CD14-positive monocyte (primary cell): Measurements from ENCODE around the gene CISD3. TPM values are rescaled to one million over a fixed set of nuclear protein-coding genes. Genes with fewer than 3 reads are reported as not detected.
A peak's percentile ranks its signal among the peaks of the same experiment; 100 is the strongest.

Experiments used
- DNase-seq, 3 donors: peaks; one replicate each; pipeline ENCODE4 v3.0.0-alpha.2; 2011 to 2022
- H2AFZ ChIP-seq: 2 replicates; pipeline ENCODE4 v1.6.0; 2012; ENCODE audit warnings: mild to moderate bottlenecking, low read depth, low read length, inconsistent platforms; ENCODE audit not compliant: insufficient read depth, poor library complexity, severe bottlenecking
- H3K27ac ChIP-seq, 2 donors: 1 replicate in 1 of 2; 2 replicates in 1 of 2; pipeline ENCODE4 v1.5.1; 2012 to 2013; ENCODE audit warnings: low read length in 2 of 2, control low read depth in 1 of 2, inconsistent platforms in 1 of 2, low read depth in 1 of 2, mild to moderate bottlenecking in 1 of 2
- H3K27me3 ChIP-seq, 2 donors: one replicate each; pipeline versions ENCODE4 v1.6.0 to v1.6.1; 2011 to 2013; ENCODE audit warnings: low read length in 2 of 2; ENCODE audit not compliant: control insufficient read depth in 2 of 2, insufficient read depth in 2 of 2
- H3K36me3 ChIP-seq, 2 donors: replicated peaks in 1 of 2; 1 replicate in 1 of 2; 2 replicates in 1 of 2; pipeline versions ENCODE4 v1.5.1 to v1.6.1; 2012 to 2013; ENCODE audit warnings: low read length in 2 of 2, control low read depth in 1 of 2, inconsistent platforms in 1 of 2, mild to moderate bottlenecking in 1 of 2; ENCODE audit not compliant: insufficient read depth in 2 of 2, control insufficient read depth in 1 of 2
- H3K4me1 ChIP-seq, 2 donors: 1 replicate in 1 of 2; 2 replicates in 1 of 2; pipeline versions ENCODE4 v1.5.1 to v1.6.1; 2012 to 2013; ENCODE audit warnings: low read length in 2 of 2, control low read depth in 1 of 2, inconsistent platforms in 1 of 2, mild to moderate bottlenecking in 1 of 2, moderate library complexity in 1 of 2; ENCODE audit not compliant: insufficient read depth in 2 of 2, control insufficient read depth in 1 of 2
- H3K4me2 ChIP-seq: replicated peaks from 2 replicates; pipeline ENCODE3; 2012; ENCODE audit warnings: low read length, moderate library complexity, mild to moderate bottlenecking; ENCODE audit not compliant: poor library complexity, severe bottlenecking; ENCODE audit errors: extremely low read depth
- H3K4me3 ChIP-seq, 3 experiments: fragments of 200-600 bp in 1 of 3; sonication (generic) in 1 of 3; replicated peaks in 1 of 3; 1 replicate in 2 of 3; 2 replicates in 1 of 3; pipeline ENCODE4 v1.5.1; 2011 to 2013; ENCODE audit warnings: low read length in 3 of 3, mild to moderate bottlenecking in 3 of 3, control low read depth in 2 of 3, low read depth in 2 of 3, inconsistent platforms in 1 of 3, moderate library complexity in 1 of 3
- H3K79me2 ChIP-seq: 2 replicates; pipeline ENCODE4 v1.6.0; 2012; ENCODE audit warnings: mild to moderate bottlenecking, control low read depth, inconsistent platforms, low read length, moderate library complexity; ENCODE audit not compliant: insufficient read depth
- H3K9ac ChIP-seq: 2 replicates; pipeline ENCODE4 v1.6.0; 2017; ENCODE audit warnings: low read length, mild to moderate bottlenecking; ENCODE audit not compliant: insufficient read depth, poor library complexity, severe bottlenecking
- H3K9me3 ChIP-seq, 2 donors: replicated peaks in 1 of 2; 1 replicate in 1 of 2; 2 replicates in 1 of 2; pipeline versions ENCODE4 v1.5.1 to v1.6.1; 2012 to 2013; ENCODE audit warnings: low read length in 2 of 2, control low read depth in 1 of 2; ENCODE audit not compliant: control insufficient read depth in 1 of 2, insufficient read depth in 1 of 2
- H4K20me1 ChIP-seq: 2 replicates; pipeline ENCODE4 v1.6.0; 2012; ENCODE audit warnings: mild to moderate bottlenecking, low read length, control low read depth, moderate library complexity; ENCODE audit not compliant: insufficient read depth
- H3K27ac Mint-ChIP-seq, 7 donors: one replicate each; pipeline ENCODE4 v1.8.0; 2020; ENCODE audit warnings: mild to moderate bottlenecking in 7 of 7, mixed read lengths in 7 of 7, moderate library complexity in 6 of 7, inconsistent platforms in 2 of 7
- H3K27me3 Mint-ChIP-seq, 3 donors: one replicate each; pipeline ENCODE4 v1.8.0; 2021 to 2022; ENCODE audit warnings: low read depth in 3 of 3, mild to moderate bottlenecking in 3 of 3, mixed read lengths in 3 of 3, moderate library complexity in 3 of 3, inconsistent platforms in 1 of 3
- H3K36me3 Mint-ChIP-seq, 2 donors: one replicate each; pipeline ENCODE4 v1.8.0; 2020; ENCODE audit warnings: mixed read lengths in 2 of 2, inconsistent platforms in 1 of 2, mild to moderate bottlenecking in 1 of 2
- H3K4me1 Mint-ChIP-seq: one replicate; pipeline ENCODE4 v1.8.0; 2020; ENCODE audit warnings: mild to moderate bottlenecking, mixed read lengths
- H3K4me3 Mint-ChIP-seq, 2 donors: one replicate each; pipeline ENCODE4 v1.8.0; 2020; ENCODE audit warnings: mild to moderate bottlenecking in 2 of 2, mixed read lengths in 2 of 2, moderate library complexity in 1 of 2
- H3K9me3 Mint-ChIP-seq, 7 donors: one replicate each; pipeline ENCODE4 v1.8.0; 2020 to 2022; ENCODE audit warnings: mixed read lengths in 7 of 7, mild to moderate bottlenecking in 6 of 7, moderate library complexity in 6 of 7, inconsistent platforms in 2 of 7
- CTCF ChIP-seq: fragments of 200-600 bp; IDR thresholded peaks from one replicate; pipeline ENCODE4 v1.8.0; 2022; ENCODE audit warnings: antibody characterized with exemption, mild to moderate bottlenecking
- WGBS: methylation state at CpG from one replicate; pipeline ENCODE4 v1.1.5; 2013; ENCODE audit warnings: missing lambda C conversion rate; ENCODE audit not compliant: insufficient coverage; 5-methylcytosine and 5-hydroxymethylcytosine counted together
- intact Hi-C, 2 donors: fragments of 100-400 bp; cut with micrococcal nuclease; formaldehyde crosslinking; loops; one replicate each; pipeline versions ENCODE4 v1.15.0 to v1.15.1; 2023
- polyA plus RNA-seq, 3 donors: library from polyadenylated mRNA; depleted of rRNA in 1 of 3; unstranded in 2 of 3; stranded (reverse) in 1 of 3; fragments of 300-500 nt in 2 of 3; fragments of >200 nt in 1 of 3; fragmentation: Illumina TruSeq in 2 of 3; gene quantifications; 1 replicate in 2 of 3; 2 replicates in 1 of 3; pipeline ENCODE4 v1.2.3, GENCODE V29; 2012 to 2021

Gene CISD3
- polyA plus RNA-seq, 3 donors, result 7.1 to 61.2 (median 53.4) TPM

- H2AFZ ChIP-seq, result no peak overlapping the region
- peaks cover 8% of the 10 kb centered on the region for H3K79me2 ChIP-seq
- intact Hi-C loops, result loop anchor here in 1 of 2 donors (10.0 kb wide), 1 partner anchor 157 kb away; no protein-coding TSS in a partner anchor
- no peak overlapping the region for H3K9ac ChIP-seq
- H3K4me1 ChIP-seq, result peaks cover 33 to 39% of the 10 kb centered on the region in 2 donors
- TF ChIP-seq CTCF, result no peak
- H3K27me3 ChIP-seq, result peaks cover 0 to 6% of the 10 kb centered on the region in 2 donors
- no peaks in the 10 kb centered on the region for H3K9me3 ChIP-seq
- H3K4me2 ChIP-seq, result no peak overlapping the region
- Mint-ChIP-seq H3K4me1 (peaks cover 54% of the 10 kb centered on the region), H3K27ac (peak overlapping the region in 1 of 7 donors; percentile 61), H3K36me3 (peaks cover 37 to 43% of the 10 kb centered on the region in 2 donors), H3K4me3 (peak overlapping the region in 1 of 2 donors; percentile 85), H3K27me3 (peaks cover 15 to 19% (median 16%) of the 10 kb centered on the region in 3 donors), H3K9me3 (peaks cover 0 to 5% (median 0%) of the 10 kb centered on the region in 7 donors)
- H3K4me3 ChIP-seq, result no peak overlapping the region
- peaks cover 19% of the 10 kb centered on the region for H4K20me1 ChIP-seq
- no peak for DNase-seq
- peaks cover 15 to 37% of the 10 kb centered on the region in 2 donors for H3K36me3 ChIP-seq
- 89% methylated on average over 12 of the region's 21 CpGs for WGBS
- H3K27ac ChIP-seq, result no peak overlapping the region
Observed at GRCh38 chr17:38707678-38708351, 22.3 kb upstream of the CISD3 start.

DNA sequence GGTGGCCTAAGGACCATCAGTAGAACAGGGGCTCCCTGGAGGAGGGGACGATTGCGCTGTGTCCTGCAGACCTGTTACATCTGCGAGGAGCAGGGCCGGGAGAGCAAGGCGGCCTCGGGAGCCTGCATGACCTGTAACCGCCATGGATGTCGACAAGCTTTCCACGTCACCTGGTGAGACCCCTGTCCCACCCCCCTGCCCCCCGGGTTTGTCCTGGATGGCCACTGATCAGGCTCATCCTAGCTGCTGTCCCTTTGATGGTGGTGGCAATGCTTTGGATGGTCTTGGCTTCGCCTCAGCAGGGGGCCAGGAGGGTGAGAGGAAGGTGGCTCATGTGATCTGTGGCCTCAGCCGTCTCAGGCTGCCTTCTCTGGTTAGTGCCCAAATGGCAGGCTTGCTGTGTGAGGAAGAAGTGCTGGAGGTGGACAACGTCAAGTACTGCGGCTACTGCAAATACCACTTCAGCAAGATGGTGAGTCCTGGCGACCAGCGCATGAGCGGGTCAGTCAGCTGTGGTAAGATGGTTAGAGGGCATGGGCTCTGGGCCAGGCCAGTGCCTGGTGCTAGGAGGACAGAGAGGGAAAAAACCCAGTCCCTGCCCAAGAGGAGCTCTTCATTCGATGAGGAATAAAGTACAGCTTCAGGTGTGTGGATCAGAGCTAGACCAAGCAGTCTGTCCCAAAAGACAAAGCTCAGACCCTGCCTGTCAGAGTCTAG, 20.9 kb upstream of the CISD3 start:
- Histone ChIP-seq H2AFZ (no peak overlapping the region), H3K4me1 (peaks cover 19 to 24% of the 10 kb centered on the region in 2 donors), H4K20me1 (peaks cover 19% of the 10 kb centered on the region), H3K79me2 (peaks cover 8% of the 10 kb centered on the region), H3K27ac (no peak overlapping the region), H3K4me3 (no peak overlapping the region), H3K36me3 (peaks cover 24 to 51% of the 10 kb centered on the region in 2 donors), H3K9me3 (no peaks in the 10 kb centered on the region), H3K27me3 (peaks cover 0 to 6% of the 10 kb centered on the region in 2 donors), H3K9ac (no peak overlapping the region), H3K4me2 (no peak overlapping the region)
- TF ChIP-seq CTCF, result no peak
- Mint-ChIP-seq H3K27ac (peak overlapping the region in 2 of 7 donors; percentile 16 to 20), H3K36me3 (peaks cover 44 to 52% of the 10 kb centered on the region in 2 donors), H3K4me3 (no peak overlapping the region), H3K4me1 (peaks cover 42% of the 10 kb centered on the region), H3K27me3 (peaks cover 9 to 15% (median 12%) of the 10 kb centered on the region in 3 donors), H3K9me3 (peaks cover 0 to 4% (median 0%) of the 10 kb centered on the region in 7 donors)
- DNase-seq, result no peak
- WGBS, result 90% methylated on average over 17 of the region's 18 CpGs
- intact Hi-C loops, result loop anchor here in 1 of 2 donors (10.0 kb wide), 1 partner anchor 156 kb away; no protein-coding TSS in a partner anchor
